Right atrium auricular region (tissue), 2 donors: ENCODE data around the gene KNG1. TPM values are rescaled to one million over a fixed set of nuclear protein-coding genes. Genes with fewer than 3 reads are reported as not detected.

ENCODE experiments used
- DNase-seq: peaks from one replicate; pipeline ENCODE4 v3.0.0-alpha.2; 2019; ENCODE audit warnings: low spot score
- H3K27ac ChIP-seq, 2 donors: fragments of 200-600 bp; sonication (generic); 1 replicate in 1 of 2; 2 replicates in 1 of 2; pipeline ENCODE4 v1.5.1; 2016 to 2019
- H3K27me3 ChIP-seq, 2 donors: fragments of 200-600 bp; sonication (generic); one replicate each; pipeline versions ENCODE4 v1.5.1 to v1.6.0; 2017 to 2019
- H3K36me3 ChIP-seq: fragments of 200-600 bp; sonication (generic); one replicate; pipeline ENCODE4 v1.5.1; 2016
- H3K4me1 ChIP-seq, 2 donors: fragments of 200-600 bp; sonication (generic); one replicate each; pipeline versions ENCODE4 v1.5.1 to v1.6.0; 2017 to 2019
- H3K4me3 ChIP-seq, 2 donors: fragments of 200-600 bp; sonication (generic); 1 replicate in 1 of 2; 2 replicates in 1 of 2; pipeline ENCODE4 v1.5.1; 2017 to 2019; ENCODE audit warnings: mild to moderate bottlenecking in 1 of 2, moderate library complexity in 1 of 2
- H3K9me3 ChIP-seq, 2 donors: fragments of 200-600 bp; sonication (generic); one replicate each; pipeline ENCODE4 v1.5.1; 2019
- CTCF ChIP-seq, 2 donors: fragments of 200-600 bp; sonication (generic); IDR thresholded peaks; one replicate each; pipeline ENCODE4 v1.5.1; 2019; ENCODE audit warnings: antibody characterized with exemption in 2 of 2
- total RNA-seq, 2 donors: library from RNA; depleted of rRNA; stranded (reverse); fragments of >200 nt; gene quantifications; one replicate each; pipeline ENCODE4 v1.1.0, GENCODE V29; 2016

The KNG1 gene
- total RNA-seq, 2 donors from 2014 or later = 0.59 TPM; not detected in 1

GRCh38 chr3:186783731-186784515 lies 66.8 kb downstream of the KNG1 start:
- Histone ChIP-seq H3K4me3 (peak overlapping the region; percentile 88 to 93), H3K27ac (peak overlapping the region; percentile 99 to 100), H3K4me1 (peaks cover 0 to 36% of the 10 kb centered on the region in 2 donors), H3K36me3 (peaks cover 53% of the 10 kb centered on the region), H3K27me3 (no peaks in the 10 kb centered on the region), H3K9me3 (no peaks in the 10 kb centered on the region)
- DNase-seq = peak; percentile 75
- no peak for TF ChIP-seq CTCF (IDR thresholded peaks at IDR 0.05)

GRCh38 chr3:186784820-186785494 lies 67.8 kb downstream of the KNG1 start:
- Histone ChIP-seq H3K36me3 (peaks cover 63% of the 10 kb centered on the region), H3K27me3 (no peaks in the 10 kb centered on the region), H3K4me3 (peak overlapping the region; percentile 88 to 93), H3K27ac (peak overlapping the region in 1 of 2 donors; percentile 100), H3K4me1 (peaks cover 0 to 36% of the 10 kb centered on the region in 2 donors), H3K9me3 (no peaks in the 10 kb centered on the region)
- DNase-seq = no peak
- no peak for TF ChIP-seq CTCF (IDR thresholded peaks at IDR 0.05)

- no peaks in the 10 kb centered on the region for H3K9me3 ChIP-seq
- H3K4me1 ChIP-seq = peaks cover 0 to 36% of the 10 kb centered on the region in 2 donors
- H3K27me3 ChIP-seq = no peaks in the 10 kb centered on the region
- DNase-seq = no peak
- H3K4me3 ChIP-seq = peak overlapping the region; percentile 88 to 93
- H3K27ac ChIP-seq = peak overlapping the region in 1 of 2 donors; percentile 100
- TF ChIP-seq CTCF (IDR thresholded peaks at IDR 0.05) = no peak
- peaks cover 68% of the 10 kb centered on the region for H3K36me3 ChIP-seq
Measured at GRCh38 chr3:186785495-186786018, 68.4 kb downstream of the KNG1 start.

GRCh38 chr3:186786922-186787321 lies 69.8 kb downstream of the KNG1 start:
- peaks cover 68% of the 10 kb centered on the region for H3K36me3 ChIP-seq
- TF ChIP-seq CTCF (IDR thresholded peaks at IDR 0.05) = no peak
- no peak overlapping the region for H3K4me3 ChIP-seq
- no peak for DNase-seq
- H3K27me3 ChIP-seq = no peaks in the 10 kb centered on the region
- H3K9me3 ChIP-seq = no peaks in the 10 kb centered on the region
- peaks cover 0 to 36% of the 10 kb centered on the region in 2 donors for H3K4me1 ChIP-seq
- no peak overlapping the region for H3K27ac ChIP-seq

- H3K27ac ChIP-seq = no peak overlapping the region
- no peaks in the 10 kb centered on the region for H3K27me3 ChIP-seq
- H3K4me1 ChIP-seq = peaks cover 0 to 36% of the 10 kb centered on the region in 2 donors
- DNase-seq = no peak
- H3K9me3 ChIP-seq = no peaks in the 10 kb centered on the region
- H3K4me3 ChIP-seq = no peak overlapping the region
- no peak for TF ChIP-seq CTCF (IDR thresholded peaks at IDR 0.05)
- H3K36me3 ChIP-seq = peaks cover 68% of the 10 kb centered on the region
Measured at GRCh38 chr3:186787642-186788481, 70.7 kb downstream of the KNG1 start.
